ENCODE data around the gene JCAD.

Gene JCAD

DNA sequence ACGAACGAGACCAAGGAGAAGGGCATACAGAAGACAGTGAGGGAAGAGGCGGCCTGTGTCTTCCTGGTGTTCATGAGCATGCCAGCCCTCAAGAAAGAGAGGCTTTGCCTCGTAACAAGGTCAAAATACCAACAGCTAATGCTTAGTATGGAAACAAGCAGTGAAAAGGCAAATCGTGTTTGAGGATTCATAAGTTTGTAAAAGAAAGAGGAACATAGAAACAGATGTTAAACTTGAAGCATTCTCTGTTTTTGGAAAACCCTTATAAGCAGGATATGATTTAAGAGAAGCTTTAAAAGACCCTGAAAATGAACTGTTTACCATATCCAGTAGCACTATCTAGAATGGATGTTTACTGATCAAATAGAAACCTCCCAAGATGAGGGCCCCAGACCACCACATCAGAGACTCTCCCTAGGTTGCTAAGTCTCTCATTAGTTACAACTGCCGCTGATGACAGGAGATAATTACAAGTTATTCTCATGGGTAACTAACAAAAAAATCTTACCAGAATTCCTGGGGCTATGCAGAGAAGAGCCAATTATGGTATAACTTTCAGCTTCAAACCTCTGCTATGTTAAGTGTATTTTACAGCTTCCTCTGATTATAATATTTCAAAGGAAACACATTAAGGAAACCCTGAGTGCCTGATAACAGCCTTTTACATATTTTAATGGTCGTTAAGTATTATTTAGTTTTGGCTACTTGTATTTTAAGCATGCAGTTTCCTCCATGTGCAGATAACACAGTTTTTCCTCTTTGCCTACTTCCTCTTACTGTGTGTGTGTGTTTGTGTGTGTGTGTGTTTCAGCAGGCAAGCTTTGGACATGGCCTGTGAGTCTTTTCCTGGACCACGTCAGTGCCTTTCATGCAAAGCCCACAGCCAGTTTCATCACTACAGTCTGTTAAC is 17.9 kb downstream of the JCAD start:
- no peak overlapping the region for H3K9ac ChIP-seq (ENCODE audit: low read depth, low read length)
- H3K4me3 ChIP-seq (ENCODE audit: low read depth, low read length): no peak overlapping the region
- H3K4me1 ChIP-seq (ENCODE audit: control insufficient read depth, insufficient read depth, low read length): peaks cover 2% of the 10 kb centered on the region
- no peaks in the 10 kb centered on the region for H3K9me3 ChIP-seq (ENCODE audit: control insufficient read depth, insufficient read depth, low read length)
- H3K36me3 ChIP-seq (ENCODE audit: control insufficient read depth, insufficient read depth, low read length): no peaks in the 10 kb centered on the region
- H3K27me3 ChIP-seq (ENCODE audit: control insufficient read depth, insufficient read depth, low read length): no peaks in the 10 kb centered on the region

DNA sequence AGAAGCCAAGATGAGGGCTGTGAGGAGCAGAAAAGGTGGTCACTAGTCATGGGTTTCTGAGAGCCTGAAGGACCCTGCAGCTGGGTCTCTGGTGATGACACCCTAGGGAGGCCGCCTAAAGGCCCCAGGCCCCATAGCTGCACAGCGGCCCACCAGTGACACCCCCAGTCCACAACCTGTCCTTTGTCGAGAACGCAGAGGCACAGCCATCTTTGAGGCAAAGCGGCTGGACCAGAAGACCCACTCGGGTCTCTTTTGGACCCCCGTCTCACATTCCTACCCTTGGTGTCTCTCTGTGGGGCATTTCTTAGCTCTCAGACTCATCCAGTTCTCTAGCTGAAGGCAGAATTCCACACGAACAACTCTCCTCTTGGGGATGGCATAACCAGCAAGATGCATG is 18.8 kb downstream of the JCAD start:
- H3K4me3 ChIP-seq (ENCODE audit: low read depth, low read length): no peak overlapping the region
- no peaks in the 10 kb centered on the region for H3K36me3 ChIP-seq (ENCODE audit: control insufficient read depth, insufficient read depth, low read length)
- no peaks in the 10 kb centered on the region for H3K9me3 ChIP-seq (ENCODE audit: control insufficient read depth, insufficient read depth, low read length)
- H3K4me1 ChIP-seq (ENCODE audit: control insufficient read depth, insufficient read depth, low read length): peaks cover 2% of the 10 kb centered on the region
- no peaks in the 10 kb centered on the region for H3K27me3 ChIP-seq (ENCODE audit: control insufficient read depth, insufficient read depth, low read length)
- no peak overlapping the region for H3K9ac ChIP-seq (ENCODE audit: low read depth, low read length)

DNA sequence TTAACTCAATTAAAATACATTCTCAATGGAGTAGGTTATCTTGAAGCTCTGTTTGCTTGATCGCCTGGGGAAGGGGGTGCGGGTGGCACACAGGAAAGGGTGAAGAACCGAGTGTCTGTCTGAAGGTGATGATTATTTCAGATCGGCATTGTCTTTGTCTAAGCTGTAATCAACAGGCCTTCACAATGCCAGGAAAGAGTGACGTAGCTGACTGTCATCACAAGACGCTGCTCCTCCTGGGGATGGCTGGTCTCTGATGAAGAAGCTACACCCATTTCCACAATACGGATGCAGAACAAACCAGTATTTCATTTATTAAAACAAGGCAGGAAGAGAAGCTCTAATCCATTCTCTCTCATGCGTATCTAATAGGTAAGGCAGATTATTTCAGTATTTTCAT is 19.4 kb downstream of the JCAD start:
- Histone ChIP-seq H3K27me3 (ENCODE audit: control insufficient read depth, insufficient read depth, low read length) (no peaks in the 10 kb centered on the region), H3K4me1 (ENCODE audit: control insufficient read depth, insufficient read depth, low read length) (peaks cover 6% of the 10 kb centered on the region), H3K9me3 (ENCODE audit: control insufficient read depth, insufficient read depth, low read length) (no peaks in the 10 kb centered on the region), H3K4me3 (ENCODE audit: low read depth, low read length) (no peak overlapping the region), H3K36me3 (ENCODE audit: control insufficient read depth, insufficient read depth, low read length) (no peaks in the 10 kb centered on the region), H3K9ac (ENCODE audit: low read depth, low read length) (no peak overlapping the region)

DNA sequence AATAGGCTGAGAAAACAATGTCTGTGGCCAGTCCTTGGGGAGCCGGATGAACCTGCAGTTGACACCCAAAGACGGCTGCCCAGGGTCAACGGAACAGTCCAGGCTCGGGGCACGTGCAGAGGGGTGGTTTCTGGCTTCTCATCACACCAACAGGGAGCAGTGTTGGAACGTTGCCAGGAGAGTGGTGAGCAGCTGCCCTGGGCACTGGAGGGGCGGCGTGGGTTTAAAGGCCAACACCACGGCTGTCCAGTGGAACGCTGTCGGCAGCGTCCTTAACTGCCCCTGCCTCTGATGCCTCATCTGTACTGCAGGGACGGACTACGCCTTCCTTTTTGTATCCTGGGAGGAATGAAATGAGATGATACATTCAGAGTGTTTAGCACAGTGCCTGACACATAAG is 19.8 kb downstream of the JCAD start:
- no peak overlapping the region for H3K9ac ChIP-seq (ENCODE audit: low read depth, low read length)
- H3K36me3 ChIP-seq (ENCODE audit: control insufficient read depth, insufficient read depth, low read length): no peaks in the 10 kb centered on the region
- no peak overlapping the region for H3K4me3 ChIP-seq (ENCODE audit: low read depth, low read length)
- no peaks in the 10 kb centered on the region for H3K9me3 ChIP-seq (ENCODE audit: control insufficient read depth, insufficient read depth, low read length)
- H3K27me3 ChIP-seq (ENCODE audit: control insufficient read depth, insufficient read depth, low read length): no peaks in the 10 kb centered on the region
- peaks cover 10% of the 10 kb centered on the region for H3K4me1 ChIP-seq (ENCODE audit: control insufficient read depth, insufficient read depth, low read length)

DNA sequence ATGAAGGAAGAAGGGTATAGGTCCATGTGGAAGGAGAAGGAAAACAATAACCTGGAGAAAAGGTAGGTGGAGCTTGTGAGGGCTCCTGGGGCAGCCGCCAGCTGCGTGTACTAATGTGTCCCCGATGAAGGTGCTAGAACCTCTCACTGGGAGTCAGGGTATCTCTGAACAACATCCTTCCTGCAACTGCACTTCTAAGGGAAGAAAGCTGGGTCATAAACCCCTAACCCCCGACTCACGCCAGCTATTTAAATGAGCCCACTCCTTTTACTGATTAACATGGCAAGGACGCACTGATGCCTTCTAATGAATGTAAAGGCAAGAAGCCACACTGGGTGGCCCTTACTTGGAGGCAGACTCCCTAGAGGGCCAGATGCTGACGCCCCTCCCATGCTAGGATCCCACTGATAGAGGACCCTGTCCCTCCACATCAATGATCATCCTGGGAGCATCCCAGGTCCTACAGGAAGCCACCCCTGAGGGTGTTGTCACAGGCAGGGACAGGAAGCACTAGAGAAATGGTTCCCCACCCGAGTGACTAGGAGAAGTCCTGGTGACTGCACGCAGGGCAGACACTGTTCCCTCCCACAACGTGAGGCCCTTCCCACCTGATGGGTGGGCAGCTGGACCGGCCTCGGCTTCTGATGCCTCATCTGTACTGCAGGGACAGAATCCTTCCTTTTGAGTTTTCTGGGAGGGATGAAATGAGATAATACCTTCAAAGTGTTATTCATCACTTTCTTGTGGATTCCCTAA is 20.4 kb downstream of the JCAD start:
- no peak overlapping the region for H3K4me3 ChIP-seq (ENCODE audit: low read depth, low read length)
- H3K9ac ChIP-seq (ENCODE audit: low read depth, low read length): no peak overlapping the region
- peaks cover 14% of the 10 kb centered on the region for H3K4me1 ChIP-seq (ENCODE audit: control insufficient read depth, insufficient read depth, low read length)
- no peaks in the 10 kb centered on the region for H3K36me3 ChIP-seq (ENCODE audit: control insufficient read depth, insufficient read depth, low read length)
- H3K9me3 ChIP-seq (ENCODE audit: control insufficient read depth, insufficient read depth, low read length): no peaks in the 10 kb centered on the region
- H3K27me3 ChIP-seq (ENCODE audit: control insufficient read depth, insufficient read depth, low read length): no peaks in the 10 kb centered on the region

DNA sequence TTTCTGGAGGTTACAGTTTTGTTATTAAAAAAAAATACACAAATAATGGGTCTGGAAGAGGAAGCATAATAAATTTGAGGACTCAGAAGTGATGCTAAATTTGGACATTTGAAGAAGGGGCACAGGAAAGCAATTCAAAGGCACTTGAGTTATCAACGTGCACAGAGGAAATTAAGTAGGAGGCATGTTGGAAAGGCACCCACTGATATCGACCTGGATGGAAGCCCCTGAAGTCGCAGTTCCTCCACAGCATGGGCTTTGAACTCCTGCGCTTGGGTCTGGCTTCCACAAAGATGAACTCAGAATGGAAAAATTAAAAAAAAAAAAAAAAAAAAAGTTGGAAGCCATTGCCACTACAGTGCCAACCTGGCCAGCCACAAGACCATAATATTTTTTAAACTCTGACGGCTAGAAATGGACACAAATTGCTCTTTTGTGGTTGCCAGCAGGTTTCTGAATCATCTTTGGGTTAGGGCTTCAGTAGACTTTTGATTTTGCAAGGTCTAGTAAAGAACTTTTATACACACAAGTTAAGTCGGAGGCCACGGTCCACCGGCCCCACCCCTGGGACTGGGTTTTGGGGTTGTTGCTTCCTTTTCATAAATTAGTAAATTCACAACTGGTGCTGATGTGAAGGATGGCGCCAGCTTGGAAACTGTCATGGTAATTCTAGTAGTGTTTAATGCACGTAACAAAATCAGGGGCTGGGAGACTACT is 21.6 kb downstream of the JCAD start:
- peaks cover 11% of the 10 kb centered on the region for H3K4me1 ChIP-seq (ENCODE audit: control insufficient read depth, insufficient read depth, low read length)

DNA sequence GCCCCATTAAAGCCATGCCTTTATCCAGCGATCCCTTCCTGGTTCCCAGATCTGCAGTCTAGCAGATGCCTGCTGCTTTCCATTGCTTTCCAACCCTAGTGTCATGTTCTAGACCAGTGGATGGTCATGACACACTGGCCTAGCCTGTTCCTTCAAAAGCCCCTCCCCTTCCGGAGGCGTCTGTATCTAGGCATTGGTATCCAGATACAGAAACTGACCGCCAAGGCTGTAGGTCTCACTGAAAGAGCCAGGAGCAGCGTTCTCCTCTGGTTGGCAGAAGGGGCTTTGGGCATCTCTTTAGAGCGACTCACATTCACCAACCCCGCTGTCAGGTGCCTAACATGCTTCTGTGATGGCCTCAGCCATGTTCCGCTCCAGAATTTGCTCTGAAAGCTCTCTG is 22.6 kb downstream of the JCAD start:
- peaks cover 11% of the 10 kb centered on the region for H3K4me1 ChIP-seq (ENCODE audit: control insufficient read depth, insufficient read depth, low read length)
- no peaks in the 10 kb centered on the region for H3K9me3 ChIP-seq (ENCODE audit: control insufficient read depth, insufficient read depth, low read length)
- no peak overlapping the region for H3K4me3 ChIP-seq (ENCODE audit: low read depth, low read length)
- no peaks in the 10 kb centered on the region for H3K36me3 ChIP-seq (ENCODE audit: control insufficient read depth, insufficient read depth, low read length)
- H3K9ac ChIP-seq (ENCODE audit: low read depth, low read length): no peak overlapping the region
- H3K27me3 ChIP-seq (ENCODE audit: control insufficient read depth, insufficient read depth, low read length): no peaks in the 10 kb centered on the region

More for the DNA sequence above, 21.6 kb downstream of the JCAD start:
- H3K9ac ChIP-seq (ENCODE audit: low read depth, low read length): no peak overlapping the region
- H3K36me3 ChIP-seq (ENCODE audit: control insufficient read depth, insufficient read depth, low read length): no peaks in the 10 kb centered on the region
- no peaks in the 10 kb centered on the region for H3K9me3 ChIP-seq (ENCODE audit: control insufficient read depth, insufficient read depth, low read length)
- H3K4me3 ChIP-seq (ENCODE audit: low read depth, low read length): no peak overlapping the region
- H3K27me3 ChIP-seq (ENCODE audit: control insufficient read depth, insufficient read depth, low read length): no peaks in the 10 kb centered on the region

DNA sequence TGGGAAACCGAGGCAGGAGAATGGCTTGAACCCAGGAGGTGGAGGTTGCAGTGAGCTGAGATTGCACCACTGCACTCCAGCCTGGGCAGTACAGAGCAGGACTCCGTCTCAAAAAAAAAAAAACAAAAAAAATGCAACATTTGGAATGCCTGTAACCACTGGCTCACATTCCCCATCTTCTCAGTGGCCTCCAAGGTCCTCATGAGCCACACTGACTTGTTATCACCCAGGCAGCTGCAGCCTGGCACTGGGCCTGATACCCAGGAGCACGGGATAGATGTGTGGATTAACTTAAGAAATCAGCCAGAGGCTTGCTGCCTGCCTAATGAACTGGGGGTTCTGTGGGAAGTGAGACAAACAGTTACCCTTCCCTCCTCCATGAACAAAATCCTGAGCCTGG is 23.0 kb downstream of the JCAD start:
- no peak overlapping the region for H3K4me3 ChIP-seq (ENCODE audit: low read depth, low read length)
- no peaks in the 10 kb centered on the region for H3K36me3 ChIP-seq (ENCODE audit: control insufficient read depth, insufficient read depth, low read length)
- H3K9me3 ChIP-seq (ENCODE audit: control insufficient read depth, insufficient read depth, low read length): no peaks in the 10 kb centered on the region
- no peaks in the 10 kb centered on the region for H3K27me3 ChIP-seq (ENCODE audit: control insufficient read depth, insufficient read depth, low read length)
- no peak overlapping the region for H3K9ac ChIP-seq (ENCODE audit: low read depth, low read length)
- H3K4me1 ChIP-seq (ENCODE audit: control insufficient read depth, insufficient read depth, low read length): peaks cover 11% of the 10 kb centered on the region

DNA sequence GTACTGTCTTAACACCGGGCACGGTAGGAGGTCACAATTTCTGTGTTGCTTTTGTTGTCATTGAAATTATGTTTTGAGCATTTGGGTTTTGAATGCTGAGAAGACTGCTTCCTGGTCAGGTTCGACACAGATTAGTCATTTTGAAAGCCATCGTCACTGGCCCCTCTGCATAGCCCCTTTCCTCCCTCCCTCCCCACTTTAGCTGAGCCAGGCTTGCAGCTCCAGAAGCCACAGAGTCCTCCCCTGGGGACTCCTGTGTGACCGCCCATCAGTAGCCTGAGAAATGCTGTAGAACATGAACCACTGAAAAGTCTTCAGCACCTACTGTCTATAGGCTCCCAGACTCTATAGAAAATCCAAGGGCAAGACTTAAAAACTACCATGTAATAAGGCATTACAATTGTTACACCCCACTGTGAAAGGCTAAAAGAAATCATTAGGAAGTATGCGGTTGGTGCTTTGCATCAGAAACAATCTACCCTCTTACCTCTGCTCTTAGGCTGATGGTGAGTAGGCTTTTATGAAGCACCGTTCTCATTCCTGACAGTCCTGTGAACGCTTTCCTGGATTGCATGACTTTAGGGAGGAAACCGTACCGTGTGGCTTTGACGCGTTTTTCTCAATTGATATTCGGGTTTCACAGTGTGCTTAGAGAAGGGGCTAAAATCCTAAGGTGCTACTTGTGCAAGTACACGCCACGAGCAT is 24.8 kb downstream of the JCAD start:
- H3K27me3 ChIP-seq (ENCODE audit: control insufficient read depth, insufficient read depth, low read length): no peaks in the 10 kb centered on the region
- H3K9me3 ChIP-seq (ENCODE audit: control insufficient read depth, insufficient read depth, low read length): no peaks in the 10 kb centered on the region
- H3K36me3 ChIP-seq (ENCODE audit: control insufficient read depth, insufficient read depth, low read length): no peaks in the 10 kb centered on the region
- H3K4me3 ChIP-seq (ENCODE audit: low read depth, low read length): no peak overlapping the region
- H3K9ac ChIP-seq (ENCODE audit: low read depth, low read length): no peak overlapping the region
- peaks cover 11% of the 10 kb centered on the region for H3K4me1 ChIP-seq (ENCODE audit: control insufficient read depth, insufficient read depth, low read length)

DNA sequence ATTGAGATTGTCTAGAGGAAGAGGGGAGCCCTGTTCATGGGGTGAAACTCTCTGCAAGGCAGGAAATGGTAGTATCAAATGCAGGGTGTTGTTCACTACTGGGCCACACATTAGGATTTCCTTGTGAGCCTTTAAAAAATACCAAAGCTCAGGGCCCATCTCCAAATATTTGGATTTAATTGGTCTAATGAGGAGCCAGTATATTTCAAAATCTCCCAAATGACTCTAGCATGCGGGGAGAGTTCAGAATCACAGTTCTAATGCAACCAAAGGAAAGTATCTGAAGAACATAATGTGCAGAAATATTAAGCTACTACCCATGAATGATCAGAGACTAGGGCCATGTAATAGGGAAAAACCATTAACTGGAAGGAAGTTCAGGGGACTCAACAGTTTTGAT is 27.3 kb downstream of the JCAD start:
- H3K27me3 ChIP-seq (ENCODE audit: control insufficient read depth, insufficient read depth, low read length): no peaks in the 10 kb centered on the region
- no peak overlapping the region for H3K4me3 ChIP-seq (ENCODE audit: low read depth, low read length)
- H3K4me1 ChIP-seq (ENCODE audit: control insufficient read depth, insufficient read depth, low read length): peaks cover 11% of the 10 kb centered on the region
- H3K9ac ChIP-seq (ENCODE audit: low read depth, low read length): no peak overlapping the region
- peaks cover 3% of the 10 kb centered on the region for H3K36me3 ChIP-seq (ENCODE audit: control insufficient read depth, insufficient read depth, low read length)
- H3K9me3 ChIP-seq (ENCODE audit: control insufficient read depth, insufficient read depth, low read length): no peaks in the 10 kb centered on the region

DNA sequence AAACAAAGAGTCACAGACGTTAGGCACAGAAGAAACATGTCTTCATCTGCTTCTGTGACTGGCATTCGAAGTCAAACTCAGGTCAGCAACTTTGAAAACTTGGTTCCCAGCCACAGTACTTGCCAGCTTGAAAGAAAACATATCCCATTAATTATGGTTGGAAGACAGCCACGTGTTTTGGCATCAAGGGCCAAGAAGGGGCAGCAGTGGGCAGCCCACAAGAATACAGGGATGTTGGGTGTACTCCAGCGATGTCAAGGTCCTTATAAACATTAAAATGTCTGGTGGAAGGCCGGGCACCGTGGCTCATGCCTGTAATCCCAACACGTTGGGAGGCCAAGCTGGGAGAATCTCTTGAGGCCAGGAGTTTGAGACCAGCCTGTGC is 29.5 kb downstream of the JCAD start:
- H3K9me3 ChIP-seq (ENCODE audit: control insufficient read depth, insufficient read depth, low read length): no peaks in the 10 kb centered on the region
- H3K4me3 ChIP-seq (ENCODE audit: low read depth, low read length): no peak overlapping the region
- no peaks in the 10 kb centered on the region for H3K27me3 ChIP-seq (ENCODE audit: control insufficient read depth, insufficient read depth, low read length)
- peaks cover 3% of the 10 kb centered on the region for H3K36me3 ChIP-seq (ENCODE audit: control insufficient read depth, insufficient read depth, low read length)
- peaks cover 7% of the 10 kb centered on the region for H3K4me1 ChIP-seq (ENCODE audit: control insufficient read depth, insufficient read depth, low read length)
- H3K9ac ChIP-seq (ENCODE audit: low read depth, low read length): no peak overlapping the region
